OCI-LY1 (cell line): Measurements from ENCODE around the gene SIGLEC1.

Source experiments
- H2AFZ ChIP-seq: fragments of 200-600 bp; sonication (generic), shearing (Covaris generic); 2 replicates; pipeline ENCODE4 v1.6.0; 2014; ENCODE audit warnings: antibody characterized with exemption, mild to moderate bottlenecking, low read length
- H3F3A ChIP-seq: fragments of 200-600 bp; sonication (generic), shearing (Covaris generic); 2 replicates; pipeline ENCODE4 v1.6.0; 2014; ENCODE audit warnings: mild to moderate bottlenecking, antibody characterized with exemption, low read length, moderate library complexity; ENCODE audit not compliant: insufficient read depth
- H3K27ac ChIP-seq: fragments of 200-600 bp; sonication (generic); 2 replicates; pipeline ENCODE4 v1.5.1; 2014; ENCODE audit warnings: low read length, mixed run types, mild to moderate bottlenecking, low read depth; ENCODE audit not compliant: poor library complexity, severe bottlenecking
- H3K27me3 ChIP-seq: fragments of 200-600 bp; sonication (generic); 2 replicates; pipeline ENCODE4 v1.6.0; 2014; ENCODE audit warnings: antibody characterized with exemption, mild to moderate bottlenecking, low read length, moderate library complexity; ENCODE audit not compliant: insufficient read depth
- H3K36me3 ChIP-seq: fragments of 200-600 bp; sonication (generic); 2 replicates; pipeline ENCODE4 v1.6.1; 2014; ENCODE audit warnings: mild to moderate bottlenecking, antibody characterized with exemption, low read length, moderate library complexity, mixed read lengths; ENCODE audit not compliant: insufficient read depth
- H3K4me1 ChIP-seq: fragments of 200-600 bp; sonication (generic); 2 replicates; pipeline ENCODE4 v1.5.1; 2014; ENCODE audit warnings: mild to moderate bottlenecking, low read length, moderate library complexity; ENCODE audit not compliant: insufficient read depth, severe bottlenecking
- H3K4me2 ChIP-seq: fragments of 200-600 bp; sonication (generic), shearing (Covaris generic); 2 replicates; pipeline ENCODE4 v1.6.1; 2014; ENCODE audit warnings: low read length
- H3K4me3 ChIP-seq: fragments of 200-600 bp; sonication (generic); 2 replicates; pipeline ENCODE4 v1.5.1; 2014; ENCODE audit warnings: low read length, low read depth, mild to moderate bottlenecking, mixed read lengths; ENCODE audit not compliant: poor library complexity, severe bottlenecking
- H3K79me2 ChIP-seq: fragments of 200-600 bp; shearing (Covaris generic); 2 replicates; pipeline ENCODE4 v1.6.1; 2016; ENCODE audit warnings: mixed run types, low read length, mixed read lengths; ENCODE audit not compliant: insufficient read depth
- H3K9ac ChIP-seq: fragments of 200-600 bp; sonication (generic), shearing (Covaris generic); 2 replicates; pipeline ENCODE4 v1.6.1; 2014; ENCODE audit warnings: mild to moderate bottlenecking, low read length, mixed read lengths
- H3K9me2 ChIP-seq: fragments of 200-600 bp; sonication (generic), shearing (Covaris generic); 2 replicates; pipeline ENCODE4 v1.6.1; 2014; ENCODE audit warnings: low read depth, mild to moderate bottlenecking, low read length, mixed read lengths
- H3K9me3 ChIP-seq: fragments of 200-600 bp; shearing (Covaris generic); 2 replicates; pipeline ENCODE4 v1.6.1; 2014; ENCODE audit warnings: low read length, mixed read lengths
- H4K20me1 ChIP-seq: fragments of 200-600 bp; sonication (generic), shearing (Covaris generic); 2 replicates; pipeline ENCODE4 v1.6.0; 2016; ENCODE audit warnings: mild to moderate bottlenecking, low read length; ENCODE audit not compliant: insufficient read depth
- CTCF ChIP-seq: fragments of 200-600 bp; sonication (generic), shearing (Covaris generic); IDR thresholded peaks from 2 replicates; pipeline ENCODE4 v1.5.1; 2017; ENCODE audit warnings: mild to moderate bottlenecking, antibody characterized with exemption, low read length, moderate library complexity, mixed read lengths
- EZH2 ChIP-seq: fragments of 200-600 bp; sonication (generic), shearing (Covaris generic); IDR thresholded peaks from 2 replicates; pipeline ENCODE4 v1.8.0; 2017; ENCODE audit warnings: borderline replicate concordance, mixed run types, mild to moderate bottlenecking, antibody characterized with exemption, low read length, moderate library complexity, mixed read lengths

The SIGLEC1 gene

GRCh38 chr20:3670945-3671344 is 41.5 kb downstream of the SIGLEC1 start:
- H3K27me3 ChIP-seq = 0 out of 2 replicates have a peak, but pooled peaks cover 4% of the 10 kb centered on the region
- H4K20me1 ChIP-seq = no peaks in the 10 kb centered on the region
- H3K4me3 ChIP-seq = no peak overlapping the region
- H3K4me2 ChIP-seq = no peak overlapping the region
- H3K4me1 ChIP-seq = no peaks in the 10 kb centered on the region
- no peaks in the 10 kb centered on the region for H3K9me2 ChIP-seq
- no peaks in the 10 kb centered on the region for H3F3A ChIP-seq
- no peaks in the 10 kb centered on the region for H3K36me3 ChIP-seq
- H3K9me3 ChIP-seq = no peaks in the 10 kb centered on the region
- H2AFZ ChIP-seq = no peak overlapping the region
- no peak overlapping the region for H3K9ac ChIP-seq
- no peaks in the 10 kb centered on the region for H3K79me2 ChIP-seq
- no peak for TF ChIP-seq EZH2
- no peak for TF ChIP-seq CTCF
- no peak overlapping the region for H3K27ac ChIP-seq

- Histone ChIP-seq H3K4me1 (no peaks in the 10 kb centered on the region), H3K79me2 (no peaks in the 10 kb centered on the region), H3K36me3 (no peaks in the 10 kb centered on the region), H3K9me3 (no peaks in the 10 kb centered on the region), H3K9me2 (no peaks in the 10 kb centered on the region), H3K27ac (no peak overlapping the region), H3F3A (no peaks in the 10 kb centered on the region), H2AFZ (no peak overlapping the region), H4K20me1 (no peaks in the 10 kb centered on the region), H3K4me2 (no peak overlapping the region), H3K4me3 (no peak overlapping the region), H3K27me3 (0 out of 2 replicates have a peak, but pooled peaks cover 4% of the 10 kb centered on the region), H3K9ac (no peak overlapping the region)
- TF ChIP-seq EZH2 (no peak), CTCF (no peak)
These were observed 41.9 kb downstream of the SIGLEC1 start for GRCh38 chr20:3670511-3670910.

GRCh38 chr20:3669710-3670367 is 42.6 kb downstream of the SIGLEC1 start:
- Histone ChIP-seq H3K79me2 (no peaks in the 10 kb centered on the region), H3K27ac (no peak overlapping the region), H3F3A (no peaks in the 10 kb centered on the region), H3K4me1 (no peaks in the 10 kb centered on the region), H3K27me3 (0 out of 2 replicates have a peak, but pooled peaks cover 4% of the 10 kb centered on the region), H3K9ac (no peak overlapping the region), H3K36me3 (no peaks in the 10 kb centered on the region), H3K9me2 (no peaks in the 10 kb centered on the region), H2AFZ (no peak overlapping the region), H3K4me2 (no peak overlapping the region), H3K4me3 (no peak overlapping the region), H4K20me1 (no peaks in the 10 kb centered on the region), H3K9me3 (no peaks in the 10 kb centered on the region)
- TF ChIP-seq CTCF = no peak
- TF ChIP-seq EZH2 = no peak
